ENCODE results near the gene GCAT. TPM values are rescaled to one million over a fixed set of nuclear protein-coding genes. Genes with fewer than 3 reads are reported as not detected.
A peak's percentile ranks its signal among the peaks of the same experiment; 100 is the strongest.

The GCAT gene
- total RNA-seq, 4 donors from 2014 or later = 8.0 to 21.0 (median 15.7) TPM

DNA sequence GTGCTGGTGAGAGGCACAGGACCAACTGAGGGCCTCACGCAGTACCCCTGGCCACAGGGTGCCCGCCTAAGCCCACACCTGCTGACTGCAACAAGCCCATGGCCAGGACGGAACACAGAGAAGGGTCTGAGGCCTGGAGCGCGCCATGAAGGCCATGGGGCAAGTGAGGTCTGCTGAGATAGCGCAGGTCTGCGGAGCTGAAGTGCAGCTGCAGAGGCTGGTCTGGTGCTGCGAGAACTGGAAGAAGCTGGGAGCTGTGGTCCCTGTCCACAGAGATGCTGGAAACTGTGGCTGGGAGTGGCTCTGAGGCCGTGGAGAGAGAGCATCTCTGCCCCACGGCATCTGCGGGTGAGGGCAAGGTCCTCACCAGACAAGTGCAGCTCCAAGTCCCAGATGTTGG, 23.7 kb downstream of the GCAT start:
- peaks cover 0 to 79% of the 10 kb centered on the region in 2 donors for H3K36me3 ChIP-seq
- H3K4me3 ChIP-seq = no peak overlapping the region
- no peak for ATAC-seq
- H3K27ac ChIP-seq = no peak overlapping the region
- TF ChIP-seq EP300 (IDR thresholded peaks at IDR 0.05) (no peak), POLR2A (IDR thresholded peaks at IDR 0.05) (no peak), POLR2AphosphoS5 (IDR thresholded peaks at IDR 0.05) (no peak)
- TF ChIP-seq, protein P1, sequence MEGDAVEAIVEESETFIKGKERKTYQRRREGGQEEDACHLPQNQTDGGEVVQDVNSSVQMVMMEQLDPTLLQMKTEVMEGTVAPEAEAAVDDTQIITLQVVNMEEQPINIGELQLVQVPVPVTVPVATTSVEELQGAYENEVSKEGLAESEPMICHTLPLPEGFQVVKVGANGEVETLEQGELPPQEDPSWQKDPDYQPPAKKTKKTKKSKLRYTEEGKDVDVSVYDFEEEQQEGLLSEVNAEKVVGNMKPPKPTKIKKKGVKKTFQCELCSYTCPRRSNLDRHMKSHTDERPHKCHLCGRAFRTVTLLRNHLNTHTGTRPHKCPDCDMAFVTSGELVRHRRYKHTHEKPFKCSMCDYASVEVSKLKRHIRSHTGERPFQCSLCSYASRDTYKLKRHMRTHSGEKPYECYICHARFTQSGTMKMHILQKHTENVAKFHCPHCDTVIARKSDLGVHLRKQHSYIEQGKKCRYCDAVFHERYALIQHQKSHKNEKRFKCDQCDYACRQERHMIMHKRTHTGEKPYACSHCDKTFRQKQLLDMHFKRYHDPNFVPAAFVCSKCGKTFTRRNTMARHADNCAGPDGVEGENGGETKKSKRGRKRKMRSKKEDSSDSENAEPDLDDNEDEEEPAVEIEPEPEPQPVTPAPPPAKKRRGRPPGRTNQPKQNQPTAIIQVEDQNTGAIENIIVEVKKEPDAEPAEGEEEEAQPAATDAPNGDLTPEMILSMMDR (IDR thresholded peaks at IDR 0.05) = no peak
- peaks cover 0 to 19% (median 0%) of the 10 kb centered on the region in 3 donors for H3K4me1 ChIP-seq
- 100% methylated on average over 1 of the region's 11 CpGs; no CpG with 5 or more reads in 1 of the 2 donors for WGBS, 2 donors (ENCODE audit: low coverage in 1 of 2)
- H3K9me3 ChIP-seq = no peaks in the 10 kb centered on the region
- no peaks in the 10 kb centered on the region for H3K27me3 ChIP-seq

DNA sequence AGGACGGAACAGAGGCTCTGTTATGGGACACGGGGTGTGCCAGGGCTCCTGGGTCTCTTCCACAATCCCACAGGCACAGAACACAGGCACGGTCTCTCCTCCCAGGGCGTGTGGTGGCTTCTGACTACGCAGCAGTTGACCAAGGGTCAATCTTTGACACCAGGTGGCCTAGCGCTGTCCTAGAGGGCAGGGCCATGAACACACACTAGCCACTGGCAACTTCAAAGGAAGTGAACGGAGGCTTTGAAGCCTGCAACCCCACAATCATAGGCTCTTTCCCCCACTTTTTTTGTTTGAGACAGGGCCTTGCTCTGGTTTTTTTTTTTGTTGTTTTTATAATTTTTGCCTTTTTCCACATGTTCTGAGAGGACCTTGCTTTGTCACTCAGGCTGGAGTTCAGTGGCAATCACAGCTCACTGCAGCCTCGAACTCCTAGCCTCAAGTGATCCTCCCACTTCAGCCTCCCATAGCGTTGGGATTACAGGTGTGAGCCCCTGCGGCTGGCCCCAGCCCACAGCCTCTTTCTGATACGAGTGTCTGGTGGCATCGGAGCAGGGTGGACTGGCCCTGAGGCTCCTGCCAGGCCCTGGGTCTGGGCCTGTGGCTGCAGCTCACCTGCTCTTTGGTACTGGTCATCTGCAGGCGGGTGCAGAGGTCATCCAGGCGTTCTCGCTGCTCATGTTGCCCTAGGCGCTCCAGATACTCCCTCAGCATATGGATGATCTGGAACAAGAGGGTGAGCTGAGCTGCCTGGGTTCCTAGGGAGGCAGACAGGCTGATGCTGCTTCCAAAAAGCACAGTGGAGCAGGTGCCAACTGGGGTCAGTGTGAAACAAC, 24.5 kb downstream of the GCAT start:
- H3K4me1 ChIP-seq = peaks cover 0 to 11% (median 0%) of the 10 kb centered on the region in 3 donors
- ATAC-seq = no peak
- TF ChIP-seq, protein P1 (IDR thresholded peaks at IDR 0.05) = no peak
- no peak for TF ChIP-seq POLR2A (IDR thresholded peaks at IDR 0.05)
- no peak for TF ChIP-seq POLR2AphosphoS5 (IDR thresholded peaks at IDR 0.05)
- TF ChIP-seq EP300 (IDR thresholded peaks at IDR 0.05) = no peak
- H3K4me3 ChIP-seq = no peak overlapping the region
- H3K9me3 ChIP-seq = no peaks in the 10 kb centered on the region
- 92 to 100% methylated on average over 4 to 7 of the region's 16 CpGs for WGBS, 2 donors (ENCODE audit: low coverage in 1 of 2)
- no peaks in the 10 kb centered on the region for H3K27me3 ChIP-seq
- H3K27ac ChIP-seq = no peak overlapping the region
- peaks cover 0 to 87% of the 10 kb centered on the region in 2 donors for H3K36me3 ChIP-seq

DNA sequence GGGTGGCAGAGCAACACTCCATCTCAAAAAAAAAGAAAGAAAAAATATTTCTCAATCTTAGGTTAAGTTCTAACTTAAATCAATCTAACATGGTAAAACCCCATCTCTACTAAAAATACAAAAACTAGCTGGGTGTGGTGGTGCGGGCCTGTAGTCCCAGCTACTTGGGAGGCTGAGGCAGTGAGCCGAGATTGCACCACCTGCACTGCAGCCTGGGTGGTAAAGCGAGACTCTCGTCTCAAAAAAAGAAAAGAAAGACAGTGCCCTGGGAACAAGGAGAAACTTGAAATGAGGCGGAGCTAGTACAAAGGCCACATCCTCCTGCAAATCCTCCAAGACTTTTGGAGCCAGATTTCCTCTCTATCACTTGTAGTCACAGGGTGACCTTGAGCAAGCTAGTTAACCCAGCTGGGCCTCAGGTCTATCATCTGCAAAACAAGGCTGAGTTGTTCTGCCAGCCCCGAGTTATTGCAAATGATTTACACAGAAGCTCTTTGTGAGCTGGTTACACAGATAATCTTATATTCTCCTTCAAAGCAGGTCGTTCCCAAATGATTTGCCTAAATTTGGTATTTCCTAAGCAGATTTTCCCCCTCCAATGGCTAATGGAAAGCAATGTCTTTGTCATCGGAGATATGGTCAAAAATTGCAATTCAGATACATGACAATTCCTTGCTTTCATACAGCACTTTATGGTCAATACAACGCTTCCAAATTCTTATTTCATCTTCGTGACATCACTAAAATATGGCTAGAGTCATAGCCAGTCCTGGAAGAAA, 34.5 kb downstream of the GCAT start:
- peaks cover 0 to 28% (median 5%) of the 10 kb centered on the region in 3 donors for H3K4me1 ChIP-seq
- H3K9me3 ChIP-seq = no peaks in the 10 kb centered on the region
- no peak for ATAC-seq
- no peak overlapping the region for H3K27ac ChIP-seq
- H3K4me3 ChIP-seq = no peak overlapping the region
- TF ChIP-seq, protein P1 (IDR thresholded peaks at IDR 0.05) = no peak
- TF ChIP-seq POLR2AphosphoS5 (IDR thresholded peaks at IDR 0.05) = no peak
- no peak for TF ChIP-seq EP300 (IDR thresholded peaks at IDR 0.05)
- no peak for TF ChIP-seq POLR2A (IDR thresholded peaks at IDR 0.05)
- 78 to 84% methylated on average over 8 of the region's 10 CpGs for WGBS, 2 donors (ENCODE audit: low coverage in 1 of 2)
- peaks cover 0 to 29% of the 10 kb centered on the region in 2 donors for H3K36me3 ChIP-seq
- H3K27me3 ChIP-seq = no peaks in the 10 kb centered on the region

DNA sequence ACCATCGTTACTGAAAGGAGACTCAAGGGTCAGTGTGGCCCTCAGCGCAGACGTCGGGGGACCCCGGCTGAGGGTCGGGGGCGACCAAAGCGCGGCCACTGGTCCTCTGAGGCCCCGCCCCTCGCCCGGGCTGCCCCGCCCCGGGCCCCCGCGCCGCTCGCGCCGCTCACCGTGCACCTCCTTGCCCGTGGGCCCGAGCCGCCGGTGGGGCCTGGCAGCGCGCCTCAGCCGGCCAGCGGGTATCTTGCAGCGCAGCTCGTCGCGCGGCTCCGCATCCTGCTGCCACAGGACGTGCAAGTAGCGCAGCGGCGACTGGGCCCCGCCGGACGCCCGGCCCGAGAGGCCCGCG, 36.0 kb downstream of the GCAT start:
- TF ChIP-seq POLR2A (IDR thresholded peaks at IDR 0.05) = no peak
- no peak for TF ChIP-seq EP300 (IDR thresholded peaks at IDR 0.05)
- TF ChIP-seq POLR2AphosphoS5 (IDR thresholded peaks at IDR 0.05) = no peak
- TF ChIP-seq, protein P1 (IDR thresholded peaks at IDR 0.05) = no peak
- peaks cover 0 to 35% (median 5%) of the 10 kb centered on the region in 3 donors for H3K4me1 ChIP-seq
- H3K36me3 ChIP-seq = peaks cover 0 to 14% of the 10 kb centered on the region in 2 donors
- H3K27me3 ChIP-seq = no peaks in the 10 kb centered on the region
- 0% methylated on average over 1 to 5 of the region's 46 CpGs for WGBS, 2 donors (ENCODE audit: low coverage in 1 of 2)
- H3K27ac ChIP-seq = peak overlapping the region; percentile 25 to 95 (median 91)
- peak overlapping the region; percentile 50 to 95 for H3K4me3 ChIP-seq
- H3K9me3 ChIP-seq = no peaks in the 10 kb centered on the region
- ATAC-seq = peak; percentile 46
